CD4-positive, alpha-beta T cell treated with Interleukin-12 subunit alpha and Interleukin-12 subunit beta, for 1 hour (primary cell): Measurements from ENCODE around the gene GAPVD1.
"Not testable (repeated sequence)": the region's sequence is repeated elsewhere in the genome, so short reads cannot be mapped to it uniquely, and the experiment has no call there.

Source experiments
- DNase-seq: peaks from one replicate; pipeline ENCODE4 v3.0.0-alpha.2; 2020

Gene GAPVD1

GRCh38 chr9:125316359-125316758, 54.7 kb downstream of the GAPVD1 start:
- DNase-seq, result not testable (repeated sequence)

GRCh38 chr9:125317704-125318103, 56.1 kb downstream of the GAPVD1 start:
- no peak for DNase-seq

- no peak for DNase-seq
These were observed 59.9 kb downstream of the GAPVD1 start for GRCh38 chr9:125321496-125321895.

GRCh38 chr9:125323615-125324014, 62.0 kb downstream of the GAPVD1 start:
- DNase-seq, result no peak

- no peak for DNase-seq
These were observed 64.2 kb downstream of the GAPVD1 start for GRCh38 chr9:125325826-125326225.

GRCh38 chr9:125329978-125330377, 68.4 kb downstream of the GAPVD1 start:
- DNase-seq, result no peak

- no peak for DNase-seq
These were observed 69.0 kb downstream of the GAPVD1 start for GRCh38 chr9:125330587-125330986.

GRCh38 chr9:125332527-125332926, 70.9 kb downstream of the GAPVD1 start:
- no peak for DNase-seq

GRCh38 chr9:125337236-125337635, 75.6 kb downstream of the GAPVD1 start:
- DNase-seq, result no peak

GRCh38 chr9:125338929-125339328, 77.3 kb downstream of the GAPVD1 start:
- DNase-seq, result no peak

- no peak for DNase-seq
These were observed 79.9 kb downstream of the GAPVD1 start for GRCh38 chr9:125341566-125341965.

GRCh38 chr9:125343518-125344275, 82.1 kb downstream of the GAPVD1 start:
- DNase-seq, result no peak

GRCh38 chr9:125346080-125346732, 84.6 kb downstream of the GAPVD1 start:
- no peak for DNase-seq

GRCh38 chr9:125355601-125356000, 94.0 kb downstream of the GAPVD1 start:
- no peak for DNase-seq

- DNase-seq, result no peak
These were observed 94.4 kb downstream of the GAPVD1 start for GRCh38 chr9:125356032-125356431.

GRCh38 chr9:125359011-125359410, 97.4 kb downstream of the GAPVD1 start:
- DNase-seq, result no peak

GRCh38 chr9:125360601-125361000, 99.0 kb downstream of the GAPVD1 start:
- DNase-seq, result no peak

- no peak for DNase-seq
These were observed 100.4 kb downstream of the GAPVD1 start for GRCh38 chr9:125361837-125362531.

GRCh38 chr9:125366676-125367075, 105.0 kb downstream of the GAPVD1 start:
- DNase-seq, result no peak

- DNase-seq, result no peak
These were observed 109.2 kb downstream of the GAPVD1 start for GRCh38 chr9:125370786-125371185.

GRCh38 chr9:125372441-125373226, 111.0 kb downstream of the GAPVD1 start:
- no peak for DNase-seq

GRCh38 chr9:125374443-125375309, 113.0 kb downstream of the GAPVD1 start:
- peak; percentile 70 for DNase-seq
